HepG2 (cell line): Measurements from ENCODE around the gene CUL7. TPM values are rescaled to one million over a fixed set of nuclear protein-coding genes. Genes with fewer than 3 reads are reported as not detected.

ENCODE experiments used
- ASH2L ChIP-seq: fragments of 300-600, 200-600 bp; sonication (generic); IDR thresholded peaks from 2 replicates; pipeline ENCODE4 v1.7.0; 2017; ENCODE audit warnings: low read depth, mild to moderate bottlenecking, moderate library complexity, mixed read lengths, low read length; ENCODE audit not compliant: insufficient read length
- CEBPG ChIP-seq: IDR thresholded peaks from 2 replicates; pipeline ENCODE4 v1.6.1; 2016
- CREM ChIP-seq, 2 experiments: sonication (generic) in 1 of 2; formaldehyde crosslinking in 1 of 2; IDR thresholded peaks; 2 replicates each; pipeline versions ENCODE4 v1.4.0 to v1.6.1; 2016 to 2020; ENCODE audit warnings: antibody characterized with exemption in 1 of 2, mild to moderate bottlenecking in 1 of 2, missing genetic modification reagents in 1 of 2
- DNMT1 ChIP-seq: sonication (generic); formaldehyde crosslinking; IDR thresholded peaks from 2 replicates; pipeline ENCODE4 v1.5.1; 2020; ENCODE audit warnings: mild to moderate bottlenecking, missing genetic modification reagents
- KIAA2018 ChIP-seq: sonication (generic); formaldehyde crosslinking; IDR thresholded peaks from 2 replicates; pipeline ENCODE4 v1.5.0; 2020; ENCODE audit warnings: mild to moderate bottlenecking, missing genetic modification reagents, borderline replicate concordance
- MEF2D ChIP-seq: sonication (generic); formaldehyde crosslinking; IDR thresholded peaks from 2 replicates; pipeline ENCODE4 v1.5.1; 2020; ENCODE audit warnings: mild to moderate bottlenecking, missing genetic modification reagents
- MXD3 ChIP-seq: IDR thresholded peaks from 2 replicates; pipeline ENCODE4 v1.6.1; 2016; ENCODE audit warnings: mild to moderate bottlenecking, missing biosample characterization, missing genetic modification reagents
- PHF8 ChIP-seq: sonication (generic); formaldehyde crosslinking; IDR thresholded peaks from 2 replicates; pipeline ENCODE4 v1.5.0; 2020; ENCODE audit warnings: missing genetic modification reagents
- PREB ChIP-seq: sonication (generic); formaldehyde crosslinking; IDR thresholded peaks from 2 replicates; pipeline ENCODE4 v1.4.0; 2020; ENCODE audit warnings: missing genetic modification reagents
- SMC3 ChIP-seq: IDR thresholded peaks from 2 replicates; pipeline ENCODE4 v1.6.1; 2011; ENCODE audit warnings: low read length, improper control_type of control experiment
- SOX5 ChIP-seq: IDR thresholded peaks from 2 replicates; pipeline ENCODE4 v1.6.1; 2016; ENCODE audit warnings: borderline replicate concordance
- SRSF1 ChIP-seq: fragments of 200-400 bp; formaldehyde crosslinking; optimal IDR thresholded peaks from 2 replicates; pipeline ENCODE3; 2017; ENCODE audit warnings: mild to moderate bottlenecking, low read depth, low read length, moderate library complexity
- XBP1 ChIP-seq: sonication (generic); formaldehyde crosslinking; IDR thresholded peaks from 2 replicates; pipeline ENCODE4 v1.5.0; 2020; ENCODE audit warnings: missing genetic modification reagents
- ZEB1 ChIP-seq: IDR thresholded peaks from 2 replicates; pipeline ENCODE4 v1.6.1; 2012; ENCODE audit warnings: mild to moderate bottlenecking, low read depth, inconsistent platforms; ENCODE audit not compliant: insufficient replicate concordance
- ZKSCAN1 ChIP-seq: fragments of 150-350 bp; IDR thresholded peaks from 2 replicates; pipeline ENCODE4 v1.6.1; 2014; ENCODE audit warnings: low read length
- ZNF180 ChIP-seq: sonication (generic); formaldehyde crosslinking; IDR thresholded peaks from 2 replicates; pipeline ENCODE4 v1.4.0; 2020; ENCODE audit warnings: low read depth, missing genetic modification reagents, borderline replicate concordance
- ZNF253 ChIP-seq: sonication (generic); formaldehyde crosslinking; IDR thresholded peaks from 2 replicates; pipeline ENCODE4 v1.8.0; 2022; ENCODE audit warnings: mild to moderate bottlenecking, missing genetic modification reagents, borderline replicate concordance
- polyA plus RNA-seq, 8 experiments: library from polyadenylated mRNA; depleted of rRNA in 3 of 8; stranded (reverse) in 7 of 8; unstranded in 1 of 8; fragments of >200 nt; fragmentation: Illumina TruSeq in 4 of 8; extraction: Trizol in 4 of 8; gene quantifications; 2 replicates each; pipeline versions ENCODE4 v1.2.1 to v1.2.3, GENCODE V29; 2011 to 2016; ENCODE audit warnings: low read depth in 4 of 8, missing spikeins in 1 of 8, mixed read lengths in 1 of 8; ENCODE audit not compliant: insufficient read depth in 1 of 8
- total RNA-seq, 5 experiments: library from RNA; depleted of rRNA; stranded (reverse); fragments of >200 nt; fragmentation: Illumina TruSeq; extraction: Trizol; gene quantifications; 2 replicates each; pipeline ENCODE4 v1.2.3, GENCODE V29; 2016; ENCODE audit warnings: low read depth in 1 of 5

Gene CUL7
- total and polyA plus RNA-seq, 2 of the 13 experiments (the other 11 are each of a cell fraction or from before 2014, with no cell fraction given), result 32.0 to 60.7 TPM

- TF ChIP-seq KIAA2018 (CRISPR knock-in tag) (no peak), SMC3 (no peak; the same call in 1 of the 2 replicates), SOX5 (CRISPR knock-in tag) (no peak), CREM (IDR thresholded peaks at IDR 0.05) (no peak), CREM (CRISPR knock-in tag; IDR thresholded peaks at IDR 0.05) (no peak), DNMT1 (CRISPR knock-in tag) (no peak), XBP1 (CRISPR knock-in tag) (no peak), MEF2D (no peak), CEBPG (CRISPR knock-in tag) (no peak), MXD3 (CRISPR knock-in tag) (no peak), ZEB1 (no peak), ZKSCAN1 (no peak), ZNF180 (no peak), PREB (CRISPR knock-in tag) (no peak), ZNF253 (no peak), ASH2L (peak; percentile 39), SRSF1 (no peak), PHF8 (CRISPR knock-in tag) (no peak; the same call in 1 of the 2 replicates)
Observed at GRCh38 chr6:43093436-43094289, 40.0 kb upstream of the CUL7 start (continued).
